Endothelial cell of umbilical vein (primary cell): Measurements from ENCODE around the gene SLC28A1. TPM values are rescaled to one million over a fixed set of nuclear protein-coding genes. Genes with fewer than 3 reads are reported as not detected.

Source experiments
- BruUV-seq: library from RNA; stranded (reverse); fragments of 400-500 nt; replicated peaks from 2 replicates; lab custom pipeline; 2021; lab: Mats Ljungman, UMichigan
- CTCF ChIA-PET: fragments of 300-600, 350-600 bp; sonication (Branson Sonifier 250); formaldehyde crosslinking; loops from one replicate; lab custom pipeline; 2021; ENCODE audit warnings: antibody characterized with exemption, inconsistent platforms; lab: Charles Lee
- POLR2A ChIA-PET: fragments of 300-600, 350-600 bp; sonication (Branson Sonifier 250); formaldehyde crosslinking; loops from one replicate; lab custom pipeline; 2021; ENCODE audit warnings: antibody characterized with exemption, inconsistent platforms; lab: Charles Lee
- DNase-seq: peaks from one replicate; pipeline ENCODE4 v3.0.0-alpha.2; 2011; ENCODE audit warnings: low read depth, low spot score
- FAIRE-seq: peaks from 2 replicates; lab custom pipeline; 2011; peaks lifted over from hg19 to GRCh38; lab: Jason Lieb, UNC
- H2AFZ ChIP-seq: 2 replicates; pipeline ENCODE4 v1.6.0; 2012; ENCODE audit warnings: low read depth, low read length, control low read depth, inconsistent platforms
- H3K27ac ChIP-seq: 2 replicates; pipeline ENCODE4 v1.5.1; 2011; ENCODE audit warnings: low read depth, mild to moderate bottlenecking, control low read depth, low read length, moderate library complexity; ENCODE audit not compliant: insufficient read depth
- H3K27me3 ChIP-seq, 2 experiments: 2 replicates each; pipeline versions ENCODE4 v1.6.0 to v1.6.1; 2011; ENCODE audit warnings: low read length in 2 of 2, mixed read lengths in 1 of 2; ENCODE audit not compliant: control insufficient read depth in 2 of 2, insufficient read depth in 2 of 2
- H3K36me3 ChIP-seq, 2 experiments: 2 replicates in 1 of 2; 3 replicates in 1 of 2; pipeline ENCODE4 v1.5.1; 2011; ENCODE audit warnings: low read length in 2 of 2, mild to moderate bottlenecking in 1 of 2, moderate library complexity in 1 of 2; ENCODE audit not compliant: control insufficient read depth in 2 of 2, insufficient read depth in 2 of 2; ENCODE audit errors: extremely low read depth in 1 of 2
- H3K4me1 ChIP-seq: 3 replicates; pipeline ENCODE4 v1.5.1; 2011; ENCODE audit warnings: mild to moderate bottlenecking, low read length; ENCODE audit not compliant: control insufficient read depth, insufficient read depth; ENCODE audit errors: extremely low read depth
- H3K4me2 ChIP-seq: 2 replicates; pipeline ENCODE4 v1.6.1; 2011; ENCODE audit warnings: low read length, control low read depth, mixed read lengths; ENCODE audit not compliant: insufficient read depth
- H3K4me3 ChIP-seq, 3 experiments: fragments of 200-600 bp in 1 of 3; sonication (generic), shearing (Covaris generic) in 1 of 3; replicated peaks in 1 of 3; 2 replicates each; pipeline ENCODE4 v1.5.1; 2011 to 2016; ENCODE audit warnings: control low read depth in 3 of 3, low read length in 3 of 3, mild to moderate bottlenecking in 2 of 3, inconsistent platforms in 1 of 3, low read depth in 1 of 3, moderate library complexity in 1 of 3; ENCODE audit not compliant: insufficient read depth in 1 of 3
- H3K79me2 ChIP-seq: 2 replicates; pipeline ENCODE4 v1.6.0; 2012; ENCODE audit warnings: low read length, inconsistent platforms; ENCODE audit not compliant: control insufficient read depth, insufficient read depth
- H3K9ac ChIP-seq: replicated peaks from 2 replicates; pipeline ENCODE3; 2011; ENCODE audit warnings: low read length, control low read depth; ENCODE audit not compliant: insufficient read depth; ENCODE audit errors: extremely low read depth
- H3K9me1 ChIP-seq: replicated peaks from 3 replicates; pipeline ENCODE4 v1.6.0; 2011; ENCODE audit warnings: mild to moderate bottlenecking, low read length; ENCODE audit not compliant: control insufficient read depth, insufficient read depth; ENCODE audit errors: extremely low read depth
- H3K9me3 ChIP-seq: replicated peaks from 2 replicates; pipeline ENCODE4 v1.5.1; 2012; ENCODE audit warnings: low read length, inconsistent platforms; ENCODE audit not compliant: control insufficient read depth, insufficient read depth
- H4K20me1 ChIP-seq: replicated peaks from 2 replicates; pipeline ENCODE3; 2011; ENCODE audit warnings: mild to moderate bottlenecking, low read length; ENCODE audit not compliant: control insufficient read depth, insufficient read depth; ENCODE audit errors: extremely low read depth
- CTCF ChIP-seq, 2 donors: IDR thresholded peaks; 1 replicate in 1 of 2; 2 replicates in 1 of 2; pipeline ENCODE4 v1.5.1; 2011; ENCODE audit warnings: low read length in 2 of 2, mild to moderate bottlenecking in 2 of 2, moderate library complexity in 2 of 2, control low read depth in 1 of 2, inconsistent platforms in 1 of 2, low read depth in 1 of 2; ENCODE audit not compliant: insufficient read depth in 1 of 2; ENCODE audit errors: extremely low read depth in 1 of 2
- EZH2 ChIP-seq: IDR thresholded peaks from 2 replicates; pipeline ENCODE4 v1.6.1; 2012; ENCODE audit warnings: borderline replicate concordance, low read depth, mild to moderate bottlenecking, moderate library complexity, low read length, inconsistent platforms; ENCODE audit not compliant: severe bottlenecking
- FOS ChIP-seq: IDR thresholded peaks from 2 replicates; pipeline ENCODE4 v1.6.1; 2011; ENCODE audit warnings: mild to moderate bottlenecking, low read length, moderate library complexity, borderline replicate concordance; ENCODE audit not compliant: insufficient read depth
- GATA2 ChIP-seq: IDR thresholded peaks from 2 replicates; pipeline ENCODE4 v1.7.0; 2011; ENCODE audit warnings: low read depth, mild to moderate bottlenecking, moderate library complexity, mixed read lengths, low read length; ENCODE audit not compliant: insufficient read length, insufficient read depth
- JUN ChIP-seq: IDR thresholded peaks from 2 replicates; pipeline ENCODE4 v1.6.1; 2011; ENCODE audit warnings: borderline replicate concordance, low read depth; ENCODE audit not compliant: insufficient read length, insufficient read depth
- MAX ChIP-seq: IDR thresholded peaks from 2 replicates; pipeline ENCODE4 v1.6.1; 2011; ENCODE audit not compliant: insufficient read depth, insufficient read length
- MYC ChIP-seq: IDR thresholded peaks from one replicate; pipeline ENCODE4 v1.6.1; 2011; ENCODE audit warnings: mild to moderate bottlenecking, low read depth, low read length
- POLR2A ChIP-seq: IDR thresholded peaks from 2 replicates; pipeline ENCODE4 v1.6.1; 2012; ENCODE audit warnings: low read depth, mild to moderate bottlenecking, control low read depth, low read length
- POLR2AphosphoS5 ChIP-seq: IDR thresholded peaks from 2 replicates; pipeline ENCODE4 v1.6.1; 2012; ENCODE audit warnings: low read depth, mild to moderate bottlenecking, control low read depth, low read length, moderate library complexity; ENCODE audit not compliant: insufficient read depth
- dilution Hi-C: fragments of 300-500 bp; cut with MboI; formaldehyde crosslinking; loops from one replicate; pipeline ENCODE4 v1.15.0; 2019; ENCODE audit warnings: low sequenced_read_pairs; ENCODE audit not compliant: extremely low pct_ligation_motif_present
- intact Hi-C: fragments of 100-400 bp; cut with micrococcal nuclease; formaldehyde crosslinking; loops from one replicate; pipeline ENCODE4 v1.10.0; 2022
- polyA plus RNA-seq, 4 experiments: library from polyadenylated mRNA; depleted of rRNA in 3 of 4; stranded (reverse) in 3 of 4; unstranded in 1 of 4; fragments of >200 nt; gene quantifications; 2 replicates each; pipeline versions ENCODE4 v1.2.1 to v1.2.3, GENCODE V29; 2011 to 2012; ENCODE audit warnings: missing spikeins in 1 of 4
- total RNA-seq: library from RNA; stranded (reverse); gene quantifications from 2 replicates; pipeline ENCODE4 v1.2.3, GENCODE V29; 2021

SLC28A1 gene
- total and polyA plus RNA-seq, 2 donors (not counting 3 experiments of a cell fraction or from before 2014, with no cell fraction given): not detected

DNA sequence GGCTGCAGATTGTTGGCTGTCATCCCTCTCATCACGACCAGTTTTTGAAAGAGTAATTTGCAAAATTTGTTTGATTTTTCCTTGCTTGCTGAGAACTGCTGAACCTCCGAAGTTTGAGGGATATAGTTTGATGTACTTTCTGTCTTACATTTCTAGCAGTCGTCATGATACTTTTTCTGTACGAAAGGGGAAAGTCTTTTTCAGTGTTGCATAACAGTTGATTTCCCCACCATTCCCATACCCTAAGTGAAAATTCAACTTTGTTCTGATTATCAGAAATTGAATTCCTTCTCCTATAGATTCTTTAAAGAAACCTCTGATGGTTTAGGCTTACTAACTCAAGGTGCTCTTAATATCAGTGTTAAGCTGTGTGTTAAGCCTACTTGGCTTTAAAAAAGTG is 98.8 kb downstream of the SLC28A1 start:
- Histone ChIP-seq H3K79me2 (peaks cover 48% of the 10 kb centered on the region), H3K4me3 (peak overlapping the region in 2 of 3 experiments; percentile 84 to 86), H3K9me3 (no peaks in the 10 kb centered on the region), H2AFZ (no peak overlapping the region), H4K20me1 (no peaks in the 10 kb centered on the region), H3K9ac (no peak overlapping the region), H3K27ac (no peak overlapping the region), H3K4me2 (peak overlapping the region; percentile 98), H3K4me1 (peaks cover 16% of the 10 kb centered on the region), H3K9me1 (no peaks in the 10 kb centered on the region), H3K27me3 (no peaks in the 10 kb centered on the region), H3K36me3 (no peaks in the 10 kb centered on the region)
- FAIRE-seq: no peak
- CTCF ChIA-PET: interaction anchor here (0.8 to 4.0 kb wide), 10 partner anchors 20 to 384 kb away, joined by 3 to 21 read pairs (median 3); no protein-coding TSS in a partner anchor
- dilution Hi-C loops: no loop called here
- TF ChIP-seq JUN (no peak), CTCF (IDR thresholded peaks at IDR 0.05; ENCODE audit: extremely low read depth in 1 of 2, insufficient read depth in 1 of 2, low read depth in 1 of 2, low read length in 2 of 2) (no peak), MAX (no peak), POLR2A (no peak), POLR2AphosphoS5 (no peak), EZH2 (no peak), MYC (no peak), FOS (no peak), GATA2 (no peak)
- DNase-seq: peak; percentile 18
- POLR2A ChIA-PET: no interaction called here
- intact Hi-C loops: loop anchor here (5.0 kb wide), 1 partner anchor 44 kb away; no protein-coding TSS in a partner anchor
- BruUV-seq: no TSS peak
